Duodenal mucosa (tissue), 2 donors: ENCODE measurements around the gene LRRFIP1.
"Not testable (repeated sequence)": the region's sequence is repeated elsewhere in the genome, so short reads cannot be mapped to it uniquely, and the experiment has no call there.

Source experiments
- H3K27ac ChIP-seq: one replicate; pipeline ENCODE4 v1.7.0; 2013; ENCODE audit warnings: low read depth, low read length
- H3K27me3 ChIP-seq, 2 donors: one replicate each; pipeline ENCODE4 v1.7.0; 2013; ENCODE audit warnings: low read length in 2 of 2, control low read depth in 1 of 2; ENCODE audit not compliant: insufficient read depth in 2 of 2, control insufficient read depth in 1 of 2
- H3K36me3 ChIP-seq, 2 donors: one replicate each; pipeline ENCODE4 v1.7.0; 2013; ENCODE audit warnings: low read length in 2 of 2, control low read depth in 1 of 2; ENCODE audit not compliant: insufficient read depth in 2 of 2, control insufficient read depth in 1 of 2
- H3K4me1 ChIP-seq, 2 donors: one replicate each; pipeline ENCODE4 v1.7.0; 2013; ENCODE audit warnings: low read length in 2 of 2, control low read depth in 1 of 2; ENCODE audit not compliant: insufficient read depth in 2 of 2, control insufficient read depth in 1 of 2
- H3K4me3 ChIP-seq, 2 donors: one replicate each; pipeline ENCODE4 v1.7.0; 2013; ENCODE audit warnings: low read length in 2 of 2, low read depth in 1 of 2
- H3K9ac ChIP-seq, 2 donors: one replicate each; pipeline ENCODE4 v1.7.0; 2013; ENCODE audit warnings: low read length in 2 of 2, low read depth in 1 of 2
- H3K9me3 ChIP-seq, 2 donors: one replicate each; pipeline ENCODE4 v1.7.0; 2013; ENCODE audit warnings: low read length in 2 of 2, control low read depth in 1 of 2; ENCODE audit not compliant: control insufficient read depth in 1 of 2

The LRRFIP1 gene

DNA sequence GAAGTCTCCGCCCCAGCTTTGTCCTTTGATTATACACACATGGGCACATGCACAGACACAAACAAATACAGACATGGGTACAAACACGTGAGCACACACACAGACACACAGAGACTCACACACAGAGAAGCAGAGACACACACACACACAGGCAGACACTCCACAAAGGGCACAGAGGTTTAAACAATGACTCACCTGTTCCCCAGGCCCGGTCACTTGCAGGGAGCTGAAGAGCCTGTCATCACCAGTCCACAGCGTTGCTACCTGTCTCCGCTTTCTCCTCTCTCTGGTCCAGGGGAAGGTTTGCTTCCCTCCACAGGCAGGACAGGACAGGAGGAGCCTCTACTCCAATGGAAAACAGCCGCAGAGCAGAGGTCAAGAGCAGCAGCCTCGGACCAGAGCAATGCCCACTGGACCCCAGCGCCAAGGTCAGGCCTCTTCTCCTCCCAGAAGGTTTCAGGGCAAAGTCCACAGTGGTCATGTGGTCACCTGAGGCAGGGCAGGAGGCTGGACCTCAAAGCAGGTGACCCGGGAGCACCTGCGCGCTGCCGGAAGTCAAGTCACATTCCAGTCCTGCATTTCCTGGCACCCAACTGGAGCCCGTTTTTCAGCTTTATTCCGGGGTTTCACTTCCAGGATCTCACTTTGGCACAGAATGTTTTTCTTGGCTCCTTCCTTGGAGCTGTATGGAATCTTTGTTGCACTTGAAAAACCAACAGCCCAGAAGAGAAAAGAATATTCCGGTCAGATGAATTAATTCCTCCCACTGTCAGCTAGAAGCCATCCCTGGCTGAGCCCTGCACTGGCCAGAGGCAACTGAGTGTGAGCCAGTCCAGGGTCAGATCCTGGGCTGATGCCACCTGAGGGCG is 36.9 kb upstream of the LRRFIP1 start, which contains the start of gene RAB17:
TSS of gene RAB17 (minus strand) at position 463 of the 869 bp plus-strand sequence. CDS start 4,580 bp downstream, outside the sequence.
- Histone ChIP-seq H3K27ac (peak within 1 kb of the TSS; percentile 89), H3K4me3 (peak within 1 kb of the TSS; percentile 83 to 85), H3K4me1 (peaks cover 16 to 22% of the 10 kb centered on the region in 2 donors), H3K9me3 (no peaks in the 10 kb centered on the region), H3K9ac (peak within 1 kb of the TSS; percentile 61 to 70), H3K27me3 (no peaks in the 10 kb centered on the region), H3K36me3 (peaks cover 0 to 4% of the 10 kb centered on the region in 2 donors)

DNA sequence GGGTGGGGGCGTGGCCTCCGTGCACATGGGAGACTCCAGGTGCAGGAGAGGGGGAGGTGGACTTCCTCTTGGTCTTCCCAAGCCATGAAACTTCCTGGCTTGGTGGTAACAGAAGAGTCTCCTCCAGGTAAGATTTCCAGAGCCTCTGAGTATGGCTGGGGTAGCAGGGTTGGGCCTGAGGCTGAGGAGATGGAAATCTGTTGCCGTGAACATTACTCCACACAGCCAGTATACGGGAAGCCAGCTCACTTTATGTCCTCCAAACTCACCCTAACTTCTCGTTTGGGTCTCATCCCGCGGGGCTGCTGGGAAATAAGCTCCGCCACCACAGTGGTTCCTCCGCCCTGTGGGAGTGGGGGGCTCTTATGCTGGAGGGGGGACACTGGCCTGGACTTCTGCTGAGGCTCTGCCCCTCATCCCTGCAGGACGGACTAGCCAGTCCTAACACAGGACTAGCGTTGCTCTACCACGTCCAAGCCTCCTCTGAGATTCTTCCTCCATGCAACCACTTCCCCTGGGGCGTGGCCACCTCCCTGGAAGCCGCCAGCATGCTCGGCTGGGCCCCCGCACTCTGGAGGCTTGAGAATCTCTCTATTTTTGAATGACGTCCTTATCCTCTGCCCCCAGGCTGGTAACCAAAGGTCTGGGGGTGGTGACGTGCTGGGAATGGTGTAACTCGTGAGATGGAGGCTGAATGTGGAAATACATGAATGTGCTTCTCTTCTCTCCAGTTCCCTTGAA is 36.1 kb upstream of the LRRFIP1 start:
- H3K9ac ChIP-seq = peak overlapping the region; percentile 10 to 70
- peak overlapping the region; percentile 83 to 85 for H3K4me3 ChIP-seq

DNA sequence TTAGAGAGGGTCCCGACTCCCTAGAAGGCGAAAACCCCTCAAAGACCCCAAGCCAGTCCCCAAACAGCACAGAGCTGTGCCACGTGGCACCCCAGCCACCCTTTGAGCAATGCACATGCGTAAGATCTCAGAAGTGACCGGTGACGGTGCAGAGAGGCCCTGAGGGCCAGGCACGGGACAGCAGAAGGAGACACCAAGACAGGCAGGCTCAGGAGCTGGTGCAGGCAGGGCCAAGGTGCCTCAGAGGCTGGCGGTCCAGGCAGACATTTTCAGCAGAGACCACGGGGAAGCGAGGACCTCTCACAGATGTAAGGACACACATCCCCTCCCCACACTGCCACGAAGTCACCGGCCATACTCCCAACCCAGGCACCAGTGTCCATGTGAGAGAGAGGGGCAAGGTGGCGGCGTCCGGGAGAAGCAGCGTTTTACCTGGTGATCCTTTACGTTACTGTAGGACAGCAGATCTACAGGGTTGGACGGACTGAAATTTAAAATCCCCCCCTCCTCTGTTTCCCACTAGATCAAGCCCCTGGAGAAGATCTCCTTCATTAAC is 34.9 kb upstream of the LRRFIP1 start:
- Histone ChIP-seq H3K9me3 (no peaks in the 10 kb centered on the region), H3K9ac (no peak overlapping the region), H3K27ac (no peak overlapping the region)

More for the DNA sequence above, 36.1 kb upstream of the LRRFIP1 start:
- Histone ChIP-seq H3K4me1 (peaks cover 16 to 22% of the 10 kb centered on the region in 2 donors), H3K36me3 (no peaks in the 10 kb centered on the region), H3K27ac (peak overlapping the region; percentile 89), H3K27me3 (no peaks in the 10 kb centered on the region), H3K9me3 (no peaks in the 10 kb centered on the region)

DNA sequence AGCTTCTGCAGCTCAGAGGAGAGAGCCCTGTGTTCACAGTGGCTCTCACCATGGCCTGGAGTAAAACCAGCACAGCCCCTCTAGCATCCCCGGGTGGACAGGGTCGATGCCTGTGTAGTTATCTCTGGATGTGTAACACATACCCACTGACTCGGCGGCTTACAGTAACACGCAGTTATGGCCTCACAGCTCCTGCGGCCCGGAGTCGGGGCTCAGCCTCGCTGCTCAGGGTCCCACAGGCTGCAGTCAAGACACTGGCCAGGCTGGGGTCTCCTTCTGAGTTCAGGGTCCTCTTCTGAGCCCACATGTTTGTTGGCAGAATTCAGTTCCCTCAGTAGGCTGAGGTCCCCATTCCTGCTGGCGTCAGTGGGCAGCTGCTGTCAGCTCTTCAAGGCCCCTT is 34.4 kb upstream of the LRRFIP1 start:
- no peaks in the 10 kb centered on the region for H3K36me3 ChIP-seq
- H3K27ac ChIP-seq = no peak overlapping the region
- H3K9me3 ChIP-seq = no peaks in the 10 kb centered on the region
- no peaks in the 10 kb centered on the region for H3K27me3 ChIP-seq
- H3K4me3 ChIP-seq = no peak overlapping the region
- H3K4me1 ChIP-seq = peaks cover 9 to 22% of the 10 kb centered on the region in 2 donors
- H3K9ac ChIP-seq = no peak overlapping the region

More for the DNA sequence above, 34.9 kb upstream of the LRRFIP1 start:
- Histone ChIP-seq H3K27me3 (no peaks in the 10 kb centered on the region), H3K4me1 (peaks cover 9 to 22% of the 10 kb centered on the region in 2 donors), H3K4me3 (no peak overlapping the region), H3K36me3 (no peaks in the 10 kb centered on the region)

DNA sequence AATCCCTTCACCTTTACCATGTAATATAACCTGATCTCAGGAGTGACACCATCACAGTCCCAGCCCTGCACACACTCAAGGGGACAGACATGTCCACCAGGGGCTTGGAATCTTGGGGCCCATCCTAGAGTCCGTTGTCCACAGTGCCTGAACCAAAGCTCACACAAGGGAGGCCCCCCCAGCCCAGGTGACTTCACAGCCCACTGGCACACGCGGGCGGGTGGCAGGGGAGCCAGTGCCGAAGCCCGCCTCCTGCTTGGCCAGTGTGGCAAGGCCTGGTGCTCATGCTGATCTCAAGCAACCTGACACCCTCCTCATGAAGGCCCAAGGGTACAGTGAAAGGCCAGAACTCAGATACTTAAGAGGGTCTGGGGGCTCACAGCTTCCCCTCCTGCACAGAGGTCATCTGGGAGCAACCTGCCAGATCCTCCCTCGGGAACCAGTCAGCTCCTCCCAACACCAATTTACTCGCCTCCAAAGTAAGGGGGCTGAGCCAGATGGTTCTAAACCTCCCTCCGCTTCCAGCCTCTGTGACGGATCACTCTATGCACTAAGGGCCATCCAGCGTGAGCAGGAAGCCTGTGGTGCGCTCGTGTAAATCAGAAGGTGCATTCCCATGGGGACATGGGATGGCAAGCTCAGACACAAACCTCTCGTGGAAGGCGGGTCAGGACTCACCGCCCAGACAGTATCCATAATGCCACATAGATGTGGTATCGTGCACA is 33.6 kb upstream of the LRRFIP1 start:
- Histone ChIP-seq H3K9ac (no peak overlapping the region), H3K36me3 (no peaks in the 10 kb centered on the region), H3K4me3 (no peak overlapping the region), H3K9me3 (no peaks in the 10 kb centered on the region), H3K27ac (no peak overlapping the region), H3K27me3 (no peaks in the 10 kb centered on the region), H3K4me1 (peaks cover 9 to 22% of the 10 kb centered on the region in 2 donors)

GRCh38 chr2:237594514-237594871 is 32.9 kb upstream of the LRRFIP1 start:
- Histone ChIP-seq H3K4me3 (no peak overlapping the region), H3K27ac (no peak overlapping the region)

GRCh38 chr2:237595829-237596519 is 31.4 kb upstream of the LRRFIP1 start:
- H3K4me1 ChIP-seq = peaks cover 9 to 27% of the 10 kb centered on the region in 2 donors
- not testable (repeated sequence) for H3K27ac ChIP-seq, H3K36me3 ChIP-seq

More at GRCh38 chr2:237594514-237594871, 32.9 kb upstream of the LRRFIP1 start:
- Histone ChIP-seq H3K9me3 (no peaks in the 10 kb centered on the region), H3K27me3 (no peaks in the 10 kb centered on the region), H3K36me3 (no peaks in the 10 kb centered on the region), H3K4me1 (peaks cover 9 to 20% of the 10 kb centered on the region in 2 donors), H3K9ac (no peak overlapping the region)

GRCh38 chr2:237596520-237597195 is 30.7 kb upstream of the LRRFIP1 start:
- H3K9ac ChIP-seq = no peak overlapping the region
- H3K4me1 ChIP-seq = peaks cover 9 to 23% of the 10 kb centered on the region in 2 donors
- no peaks in the 10 kb centered on the region for H3K9me3 ChIP-seq
- H3K27me3 ChIP-seq = no peaks in the 10 kb centered on the region
- no peak overlapping the region for H3K4me3 ChIP-seq
- no peaks in the 10 kb centered on the region for H3K36me3 ChIP-seq
- H3K27ac ChIP-seq = no peak overlapping the region

More at GRCh38 chr2:237595829-237596519, 31.4 kb upstream of the LRRFIP1 start:
- not testable (repeated sequence) for H3K27me3 ChIP-seq, H3K9ac ChIP-seq, H3K4me3 ChIP-seq, H3K9me3 ChIP-seq
